H1 (cell line): ENCODE measurements around the gene SPSB2. TPM values are rescaled to one million over a fixed set of nuclear protein-coding genes. Genes with fewer than 3 reads are reported as not detected.

Source experiments
- CTCF ChIA-PET: fragments of 300-600 bp; sonication (Branson Sonifier 250); formaldehyde crosslinking; loops from one replicate; lab custom pipeline; 2021; ENCODE audit not compliant: partially characterized antibody; lab: Charles Lee
- POLR2A ChIA-PET: fragments of 300-600 bp; sonication (Branson Sonifier 250); formaldehyde crosslinking; loops from one replicate; lab custom pipeline; 2021; ENCODE audit warnings: inconsistent platforms; ENCODE audit not compliant: partially characterized antibody; lab: Charles Lee
- DNase-seq, 2 experiments: peaks; one replicate each; pipeline versions ENCODE4 v3.0.0 to v3.0.0-alpha.2; 2010 to 2022; ENCODE audit warnings: low spot score in 2 of 2, low read depth in 1 of 2, mixed read lengths in 1 of 2
- FAIRE-seq: peaks from 2 replicates; lab custom pipeline; 2011; peaks lifted over from hg19 to GRCh38; lab: Jason Lieb, UNC
- H2AFZ ChIP-seq: 2 replicates; pipeline ENCODE4 v1.8.1; 2012; ENCODE audit warnings: low read length, inconsistent platforms
- H2AK5ac ChIP-seq: 2 replicates; pipeline ENCODE4 v1.6.1; 2013; ENCODE audit warnings: low read depth, low read length
- H2BK120ac ChIP-seq: replicated peaks from 2 replicates; pipeline ENCODE3; 2013; ENCODE audit warnings: low read depth, low read length, inconsistent platforms
- H2BK12ac ChIP-seq: 2 replicates; pipeline ENCODE4 v1.6.1; 2013; ENCODE audit warnings: low read depth, low read length
- H2BK15ac ChIP-seq: 2 replicates; pipeline ENCODE4 v1.6.1; 2013; ENCODE audit warnings: low read length
- H2BK20ac ChIP-seq: 2 replicates; pipeline ENCODE4 v1.6.1; 2013; ENCODE audit warnings: low read length
- H2BK5ac ChIP-seq: 2 replicates; pipeline ENCODE4 v1.6.1; 2013; ENCODE audit warnings: low read depth, low read length
- H3K14ac ChIP-seq: 2 replicates; pipeline ENCODE4 v1.6.1; 2013; ENCODE audit warnings: inconsistent platforms; ENCODE audit not compliant: insufficient read length
- H3K18ac ChIP-seq: 2 replicates; pipeline ENCODE4 v1.6.1; 2013; ENCODE audit warnings: low read length; ENCODE audit errors: extremely low read depth
- H3K23ac ChIP-seq: 2 replicates; pipeline ENCODE4 v1.6.1; 2013; ENCODE audit warnings: inconsistent platforms; ENCODE audit not compliant: insufficient read length
- H3K23me2 ChIP-seq: 2 replicates; pipeline ENCODE4 v1.6.1; 2013; ENCODE audit warnings: low read depth, low read length
- H3K27ac ChIP-seq: 2 replicates; pipeline ENCODE4 v1.6.1; 2011; ENCODE audit warnings: low read depth, low read length, inconsistent platforms
- H3K27me3 ChIP-seq, 4 experiments: replicated peaks in 1 of 4; 1 replicate in 1 of 4; 2 replicates in 3 of 4; pipeline versions ENCODE4 v1.6.1 to v1.8.1; 2011 to 2013; ENCODE audit warnings: low read length in 3 of 4, mild to moderate bottlenecking in 3 of 4, inconsistent platforms in 2 of 4, mixed read lengths in 2 of 4, moderate library complexity in 1 of 4; ENCODE audit not compliant: control insufficient read depth in 3 of 4, insufficient read depth in 3 of 4; ENCODE audit errors: extremely low read depth in 1 of 4
- H3K36me3 ChIP-seq, 4 experiments: 2 replicates each; pipeline versions ENCODE4 v1.6.1 to v1.8.1; 2011 to 2013; ENCODE audit warnings: mild to moderate bottlenecking in 4 of 4, low read length in 3 of 4, moderate library complexity in 2 of 4, control low read depth in 1 of 4, inconsistent platforms in 1 of 4; ENCODE audit not compliant: insufficient read depth in 4 of 4, control insufficient read depth in 2 of 4
- H3K4ac ChIP-seq: replicated peaks from 2 replicates; pipeline ENCODE3; 2013; ENCODE audit warnings: low read length, low read depth, mixed read lengths, inconsistent platforms; ENCODE audit not compliant: insufficient read length
- H3K4me1 ChIP-seq, 4 experiments: replicated peaks in 1 of 4; 1 replicate in 1 of 4; 2 replicates in 3 of 4; pipeline versions ENCODE4 v1.6.1 to v1.8.1; 2011 to 2013; ENCODE audit warnings: low read length in 3 of 4, inconsistent platforms in 2 of 4, mixed read lengths in 1 of 4; ENCODE audit not compliant: insufficient read depth in 4 of 4, control insufficient read depth in 3 of 4
- H3K4me2 ChIP-seq, 2 experiments: 2 replicates each; pipeline versions ENCODE4 v1.6.1 to v1.8.1; 2011 to 2013; ENCODE audit warnings: low read depth in 2 of 2, low read length in 2 of 2, control low read depth in 1 of 2, inconsistent platforms in 1 of 2, mild to moderate bottlenecking in 1 of 2; ENCODE audit not compliant: insufficient read depth in 1 of 2
- H3K4me3 ChIP-seq, 4 experiments: fragments of 200-600, 300-600 bp in 1 of 4; sonication (generic), shearing (Covaris generic), sonication (Bioruptor Twin) in 1 of 4; 2 replicates each; pipeline versions ENCODE4 v1.5.1 to v1.8.1; 2011 to 2016; ENCODE audit warnings: low read length in 4 of 4, low read depth in 3 of 4, control low read depth in 2 of 4, inconsistent platforms in 2 of 4, mild to moderate bottlenecking in 2 of 4, mixed read lengths in 1 of 4, moderate library complexity in 1 of 4; ENCODE audit not compliant: insufficient read depth in 2 of 4; ENCODE audit errors: extremely low read depth in 1 of 4
- H3K56ac ChIP-seq: replicated peaks from 2 replicates; pipeline ENCODE3; 2013; ENCODE audit warnings: low read depth, mild to moderate bottlenecking, mixed read lengths, low read length, inconsistent platforms; ENCODE audit not compliant: insufficient read length
- H3K79me1 ChIP-seq: 2 replicates; pipeline ENCODE4 v1.6.1; 2013; ENCODE audit warnings: low read depth, low read length, control low read depth
- H3K79me2 ChIP-seq, 2 experiments: 2 replicates each; pipeline versions ENCODE4 v1.6.1 to v1.8.1; 2012 to 2013; ENCODE audit warnings: low read length in 2 of 2, mild to moderate bottlenecking in 2 of 2, inconsistent platforms in 1 of 2; ENCODE audit not compliant: insufficient read depth in 2 of 2, control insufficient read depth in 1 of 2
- H3K9ac ChIP-seq, 4 experiments: replicated peaks in 1 of 4; 1 replicate in 1 of 4; 2 replicates in 3 of 4; pipeline versions ENCODE4 v1.6.1 to v1.8.1; 2011 to 2013; ENCODE audit warnings: low read depth in 3 of 4, low read length in 3 of 4, control low read depth in 2 of 4, mild to moderate bottlenecking in 2 of 4, moderate library complexity in 2 of 4, inconsistent platforms in 1 of 4; ENCODE audit errors: extremely low read depth in 1 of 4
- H3K9me3 ChIP-seq, 2 experiments: 2 replicates each; pipeline versions ENCODE4 v1.6.1 to v1.8.1; 2012 to 2013; ENCODE audit warnings: mild to moderate bottlenecking in 2 of 2, moderate library complexity in 2 of 2, control low read depth in 1 of 2, inconsistent platforms in 1 of 2, low read depth in 1 of 2, low read length in 1 of 2, mixed read lengths in 1 of 2; ENCODE audit not compliant: insufficient read depth in 2 of 2
- H4K20me1 ChIP-seq, 2 experiments: replicated peaks in 1 of 2; 2 replicates each; pipeline versions ENCODE3 to v1.8.1; 2011 to 2013; ENCODE audit warnings: inconsistent platforms in 2 of 2, low read length in 2 of 2, mild to moderate bottlenecking in 1 of 2; ENCODE audit not compliant: insufficient read depth in 2 of 2, control insufficient read depth in 1 of 2
- H4K5ac ChIP-seq: 2 replicates; pipeline ENCODE4 v1.6.1; 2013; ENCODE audit warnings: low read length, low read depth, mixed read lengths, inconsistent platforms; ENCODE audit not compliant: insufficient read length
- H4K8ac ChIP-seq: 2 replicates; pipeline ENCODE4 v1.8.0; 2013; ENCODE audit warnings: mild to moderate bottlenecking, moderate library complexity, low read length, inconsistent platforms; ENCODE audit not compliant: insufficient read depth; ENCODE audit errors: extremely low read depth
- H4K91ac ChIP-seq: replicated peaks from 2 replicates; pipeline ENCODE3; 2013; ENCODE audit warnings: low read length, mixed read lengths, inconsistent platforms; ENCODE audit not compliant: insufficient read length
- BACH1 ChIP-seq: IDR thresholded peaks from 2 replicates; pipeline ENCODE4 v1.6.1; 2012; ENCODE audit warnings: low read length, improper control_type of control experiment
- MAFK ChIP-seq: IDR thresholded peaks from 2 replicates; pipeline ENCODE4 v1.6.1; 2012; ENCODE audit warnings: low read depth, mild to moderate bottlenecking, improper control_type of control experiment, low read length
- WGBS, 2 experiments: shearing (Covaris generic) in 1 of 2; methylation state at CpG; one replicate each; pipeline versions ENCODE4 v1.1.6 to v1.1.7; 2013 to 2015; ENCODE audit warnings: low lambda C conversion rate in 2 of 2, mixed read lengths in 2 of 2, inconsistent platforms in 1 of 2, low coverage in 1 of 2, missing lambda C conversion rate in 1 of 2; ENCODE audit not compliant: insufficient replicate concordance in 2 of 2, insufficient coverage in 1 of 2, insufficient read length in 1 of 2; ENCODE audit errors: extremely low coverage in 1 of 2, missing lambda C conversion rate in 1 of 2; 5-methylcytosine and 5-hydroxymethylcytosine counted together
- polyA plus RNA-seq, 7 experiments: library from polyadenylated mRNA; depleted of rRNA in 3 of 7; stranded (reverse) in 5 of 7; unstranded in 2 of 7; fragments of >200 nt in 5 of 7; fragments of 200-250 nt in 2 of 7; gene quantifications; 1 replicate in 5 of 7; 2 replicates in 1 of 7; 4 replicates in 1 of 7; pipeline versions ENCODE4 v1.2.1 to v1.2.3, GENCODE V29; 2011 to 2013; ENCODE audit warnings: missing spikeins in 2 of 7, mixed read lengths in 2 of 7
- total RNA-seq: library from RNA; stranded (reverse); fragmentation: NEBNext Ultra II Directional; extraction: Animal tissue kit (Norgen Biotek cat#: 25700); gene quantifications from 2 replicates; pipeline ENCODE4 v1.2.1, GENCODE V29; 2021

SPSB2 gene
- total and polyA plus RNA-seq, 2 of the 8 experiments (the other 6 are each of a cell fraction or from before 2014, with no cell fraction given), result 13.0 to 23.2 TPM

DNA sequence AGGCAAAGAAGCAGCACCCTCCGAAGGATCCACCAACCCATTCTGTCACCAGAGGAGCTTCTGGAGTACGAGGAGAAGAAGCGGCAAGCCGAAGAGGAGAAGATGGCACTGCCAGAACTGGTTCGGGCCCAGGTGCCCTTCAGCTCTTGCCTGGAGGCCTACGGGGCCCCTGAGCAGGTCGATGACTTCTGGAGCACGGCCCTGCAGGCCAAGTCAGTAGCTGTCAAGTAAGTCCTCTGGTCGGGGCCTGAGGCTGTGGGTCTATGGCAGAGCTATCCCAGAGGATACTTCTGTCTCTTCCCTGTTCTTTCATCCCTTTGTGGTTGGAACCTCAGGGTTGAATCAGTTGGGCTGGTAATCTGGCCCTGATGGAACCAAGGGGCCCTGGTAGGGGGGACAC, 11.7 kb downstream of the SPSB2 start:
- H4K91ac ChIP-seq, result no peak overlapping the region
- no peaks in the 10 kb centered on the region; the same call in 1 of the 2 replicates for H3K79me1 ChIP-seq
- no peak overlapping the region for H3K18ac ChIP-seq
- H2BK5ac ChIP-seq, result no peak overlapping the region
- no peaks in the 10 kb centered on the region for H3K9me3 ChIP-seq
- H3K79me2 ChIP-seq, result no peaks in the 10 kb centered on the region
- H3K23ac ChIP-seq, result no peak overlapping the region
- H4K20me1 ChIP-seq, result peaks cover 0 to 2% of the 10 kb centered on the region in 2 experiments
- no peak for TF ChIP-seq MAFK
- no peak for TF ChIP-seq BACH1
- DNase-seq (no peak), FAIRE-seq (no peak)
- peaks cover 28 to 74% (median 66%) of the 10 kb centered on the region in 4 experiments for H3K36me3 ChIP-seq
- H3K56ac ChIP-seq, result no peak overlapping the region
- H2AK5ac ChIP-seq, result no peak overlapping the region
- H2BK15ac ChIP-seq, result no peak overlapping the region
- H3K4ac ChIP-seq, result no peak overlapping the region
- H3K23me2 ChIP-seq, result no peaks in the 10 kb centered on the region
- no peak overlapping the region for H3K14ac ChIP-seq
- H2BK12ac ChIP-seq, result no peak overlapping the region
- H3K4me1 ChIP-seq, result peaks cover 2 to 10% (median 6%) of the 10 kb centered on the region in 4 experiments; a peak in 6 of 7 replicates
- WGBS, 2 experiments, result 87% methylated on average over 9 of the region's 9 CpGs; no CpG with 5 or more reads in 1 of the 2 experiments
- H2BK20ac ChIP-seq, result no peak overlapping the region
- H4K5ac ChIP-seq, result no peak overlapping the region
- H3K4me2 ChIP-seq, result no peak overlapping the region
- POLR2A ChIA-PET, result interaction anchor here (0.7 to 18.9 kb wide), 4 partner anchors 7 to 82 kb away, joined by 3 to 588 read pairs (median 14); partner anchors contain the start of genes C12orf57, CDCA3, GNB3 and RNU7-1
- CTCF ChIA-PET, result interaction anchor here (0.5 to 4.5 kb wide), 8 partner anchors 10 to 108 kb away, joined by 3 to 27 read pairs (median 4); partner anchors contain the start of genes GNB3, MLF2 and SPSB2
- H4K8ac ChIP-seq, result no peak overlapping the region
- H3K27me3 ChIP-seq, result no peaks in the 10 kb centered on the region
- no peak overlapping the region for H3K27ac ChIP-seq
- H2AFZ ChIP-seq, result no peak overlapping the region
- no peak overlapping the region for H3K4me3 ChIP-seq
- H2BK120ac ChIP-seq, result no peak overlapping the region
- no peak overlapping the region for H3K9ac ChIP-seq
